ENCODE data around the gene MRGPRX2.

Gene MRGPRX2

GRCh38 chr11:19075636-19076035 lies 15.1 kb upstream of the MRGPRX2 start:
- no peak for DNase-seq (ENCODE audit: low read depth)

GRCh38 chr11:19073454-19074415 lies 13.2 kb upstream of the MRGPRX2 start:
- DNase-seq (ENCODE audit: low read depth): no peak

GRCh38 chr11:19072464-19072863 lies 11.9 kb upstream of the MRGPRX2 start:
- no peak for DNase-seq (ENCODE audit: low read depth)

GRCh38 chr11:19071255-19071654 lies 10.7 kb upstream of the MRGPRX2 start:
- DNase-seq (ENCODE audit: low read depth): peak; percentile 26

GRCh38 chr11:19059833-19060232 lies 684 bp downstream of the MRGPRX2 start:
- DNase-seq (ENCODE audit: low read depth): no peak

- DNase-seq (ENCODE audit: low read depth): no peak
Measured at GRCh38 chr11:19055905-19056304, 4.6 kb downstream of the MRGPRX2 start.

- no peak for DNase-seq (ENCODE audit: low read depth)
Measured at GRCh38 chr11:19055016-19055415, 5.5 kb downstream of the MRGPRX2 start.

GRCh38 chr11:19053909-19054308 lies 6.6 kb downstream of the MRGPRX2 start:
- no peak for DNase-seq (ENCODE audit: low read depth)

GRCh38 chr11:19050281-19050680 lies 10.2 kb downstream of the MRGPRX2 start:
- no peak for DNase-seq (ENCODE audit: low read depth)

- no peak for DNase-seq (ENCODE audit: low read depth)
Measured at GRCh38 chr11:19049351-19049750, 11.2 kb downstream of the MRGPRX2 start.

- DNase-seq (ENCODE audit: low read depth): no peak
Measured at GRCh38 chr11:19040051-19040450, 20.5 kb downstream of the MRGPRX2 start.

- DNase-seq (ENCODE audit: low read depth): no peak
Measured at GRCh38 chr11:19039409-19039808, 21.1 kb downstream of the MRGPRX2 start.

GRCh38 chr11:19032990-19033389 lies 27.5 kb downstream of the MRGPRX2 start:
- no peak for DNase-seq (ENCODE audit: low read depth)

GRCh38 chr11:19027829-19028595 lies 32.5 kb downstream of the MRGPRX2 start:
- DNase-seq (ENCODE audit: low read depth): no peak

- DNase-seq (ENCODE audit: low read depth): no peak
Measured at GRCh38 chr11:19026862-19027261, 33.7 kb downstream of the MRGPRX2 start.

- no peak for DNase-seq (ENCODE audit: low read depth)
Measured at GRCh38 chr11:19025481-19026406, 34.8 kb downstream of the MRGPRX2 start.

- no peak for DNase-seq (ENCODE audit: low read depth)
Measured at GRCh38 chr11:19020831-19021230, 39.7 kb downstream of the MRGPRX2 start.

GRCh38 chr11:19018901-19019300 lies 41.6 kb downstream of the MRGPRX2 start:
- DNase-seq (ENCODE audit: low read depth): no peak

- DNase-seq (ENCODE audit: low read depth): no peak
Measured at GRCh38 chr11:19013181-19013857, 47.2 kb downstream of the MRGPRX2 start.

- DNase-seq (ENCODE audit: low read depth): no peak
Measured at GRCh38 chr11:19012636-19013035, 47.9 kb downstream of the MRGPRX2 start.

All from stimulated activated CD8-positive, alpha-beta memory T cell treated with anti-CD3 and anti-CD28 coated beads, Interleukin-7, amount 100 ng/mL, for 24 hours (primary cell).